Measurements from ENCODE around the gene HAPLN2.

HAPLN2 gene

GRCh38 chr1:156663178-156663577 lies 44.0 kb downstream of the HAPLN2 start:
- DNase-seq (ENCODE audit: low read depth): no peak

GRCh38 chr1:156664046-156664766 lies 45.0 kb downstream of the HAPLN2 start:
- DNase-seq (ENCODE audit: low read depth): no peak

DNA sequence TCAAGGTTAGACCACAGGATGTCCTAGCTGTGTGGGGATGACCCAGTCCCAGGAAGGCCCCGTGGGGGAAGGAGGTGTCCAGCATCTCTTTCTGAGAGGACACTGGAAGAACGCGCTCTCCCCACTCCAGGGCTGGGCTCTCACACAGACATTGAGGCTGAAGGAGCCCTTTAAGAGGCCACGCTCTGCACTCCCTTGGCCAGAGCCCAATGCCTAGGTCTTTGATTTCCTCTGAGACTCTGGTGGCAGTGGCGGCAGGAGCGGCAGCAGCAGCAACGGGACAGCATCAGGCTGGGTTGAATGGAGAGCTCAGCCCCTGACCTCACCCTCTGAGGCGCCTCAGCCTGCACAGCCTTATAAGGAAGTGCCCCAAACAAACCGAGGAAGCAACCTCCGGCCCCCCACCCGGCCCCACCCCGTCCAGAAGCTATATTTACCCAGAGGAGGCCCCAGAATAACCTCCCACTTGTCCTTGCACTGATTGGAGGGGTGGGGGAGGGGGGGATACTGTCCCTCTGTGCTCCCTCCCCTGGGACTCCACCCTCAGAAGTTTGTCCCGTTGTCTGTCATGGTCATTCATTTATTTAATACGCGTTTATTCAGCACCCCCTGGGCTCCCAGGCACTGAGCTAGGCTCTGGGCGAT lies 45.7 kb downstream of the HAPLN2 start:
- DNase-seq (ENCODE audit: low read depth): no peak

DNA sequence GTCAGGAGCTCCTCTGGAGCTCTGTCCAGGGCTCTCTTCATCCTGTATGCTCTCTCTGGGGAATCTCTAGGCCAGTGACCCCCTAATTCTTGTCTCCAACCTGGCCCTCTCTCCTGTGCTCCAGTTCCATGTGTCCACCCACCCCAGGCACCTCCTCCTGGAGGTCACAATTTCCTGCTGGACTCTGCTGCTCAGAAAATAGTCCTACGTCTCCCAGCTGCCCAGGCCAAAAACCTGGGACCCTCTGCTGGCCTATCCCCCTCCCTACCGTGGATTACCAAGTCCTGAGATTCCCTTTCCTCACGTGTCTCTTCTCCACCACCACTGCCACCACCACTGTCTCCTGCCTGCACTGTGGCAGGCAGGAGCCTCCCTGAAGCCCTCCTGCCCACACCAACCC lies 46.3 kb downstream of the HAPLN2 start:
- no peak for DNase-seq (ENCODE audit: low read depth)

GRCh38 chr1:156666862-156667609 lies 47.8 kb downstream of the HAPLN2 start:
- DNase-seq (ENCODE audit: low read depth): no peak

GRCh38 chr1:156667610-156667967 lies 48.4 kb downstream of the HAPLN2 start:
- DNase-seq (ENCODE audit: low read depth): no peak

DNA sequence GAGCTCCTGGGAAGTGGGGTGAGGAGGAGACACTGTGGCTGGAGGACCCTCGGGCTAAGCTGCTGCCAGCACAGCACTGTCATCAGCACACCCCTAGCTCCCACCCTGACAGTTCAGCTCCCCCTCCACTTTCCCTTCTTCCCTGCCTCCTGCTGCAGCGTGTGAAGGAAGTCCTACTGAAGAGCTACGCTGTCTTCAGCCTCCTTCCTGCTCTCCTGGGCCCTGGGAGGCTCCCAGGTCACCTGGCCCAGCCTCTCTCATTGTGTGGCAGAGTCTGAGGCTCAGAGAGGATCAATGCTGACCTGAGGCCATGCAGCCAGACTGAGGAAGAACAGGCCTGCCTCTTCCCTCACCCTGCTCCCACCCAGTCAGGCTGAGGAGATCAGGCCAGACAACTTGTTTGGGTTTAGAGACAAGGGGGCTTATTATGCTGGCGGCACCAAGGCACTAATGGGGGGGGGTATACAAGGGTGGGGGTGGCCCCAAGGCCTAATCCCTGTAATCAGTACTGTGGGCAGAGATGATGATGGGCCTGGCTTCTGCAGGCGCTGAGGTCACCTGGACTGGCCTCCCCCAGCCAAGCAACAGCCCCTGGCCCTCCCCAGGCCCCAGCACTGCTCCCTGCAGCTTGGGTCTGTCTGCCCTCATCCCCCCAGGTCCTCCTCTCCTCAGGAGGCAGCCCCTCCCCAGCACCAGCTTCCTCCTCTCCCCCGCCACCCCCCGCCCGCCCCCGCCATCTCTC lies 48.9 kb downstream of the HAPLN2 start:
- DNase-seq (ENCODE audit: low read depth): no peak

DNA sequence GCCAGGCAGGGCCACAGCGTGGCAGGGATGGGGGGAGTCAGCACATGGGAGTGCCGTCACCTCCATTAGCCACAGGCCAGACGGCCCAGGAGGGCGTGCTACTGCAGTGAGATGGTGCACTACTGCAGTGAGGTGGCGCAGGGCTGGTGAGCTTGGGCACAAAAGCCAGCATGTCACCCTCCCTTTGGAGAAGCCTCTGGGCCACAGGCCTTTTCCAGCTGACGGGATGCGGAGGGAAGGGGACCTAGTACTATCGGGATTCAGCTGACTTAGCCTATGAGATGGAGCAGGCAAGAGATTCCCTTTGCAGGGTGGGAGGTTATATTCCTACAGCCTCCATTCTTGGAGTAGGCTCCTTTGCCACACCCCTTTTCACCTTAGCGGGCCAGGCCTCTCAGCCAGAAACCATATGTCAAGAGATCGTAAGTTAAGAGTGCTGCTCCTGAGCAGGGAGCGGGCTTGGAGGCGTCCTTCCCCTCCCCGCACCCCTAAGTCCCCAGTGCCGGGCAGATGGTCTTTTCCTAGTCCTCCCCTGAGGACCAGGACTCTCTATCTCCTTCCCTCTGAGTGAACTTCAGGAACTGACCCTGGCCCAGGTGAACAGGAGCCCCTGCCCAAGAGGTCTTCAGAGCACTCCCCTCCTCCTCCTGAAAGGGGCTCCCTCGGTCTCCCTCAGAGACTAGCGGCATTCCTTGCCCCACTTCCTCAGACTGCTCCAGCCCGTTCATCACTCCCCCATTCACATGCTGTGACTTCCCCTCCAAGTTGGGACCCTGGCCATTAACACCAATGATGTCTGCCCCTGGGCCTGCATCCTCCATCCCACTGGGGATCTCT lies 49.8 kb downstream of the HAPLN2 start:
- DNase-seq (ENCODE audit: low read depth): no peak

GRCh38 chr1:156669794-156670193 lies 50.6 kb downstream of the HAPLN2 start:
- no peak for DNase-seq (ENCODE audit: low read depth)

GRCh38 chr1:156670359-156670758 lies 51.1 kb downstream of the HAPLN2 start:
- DNase-seq (ENCODE audit: low read depth): no peak

DNA sequence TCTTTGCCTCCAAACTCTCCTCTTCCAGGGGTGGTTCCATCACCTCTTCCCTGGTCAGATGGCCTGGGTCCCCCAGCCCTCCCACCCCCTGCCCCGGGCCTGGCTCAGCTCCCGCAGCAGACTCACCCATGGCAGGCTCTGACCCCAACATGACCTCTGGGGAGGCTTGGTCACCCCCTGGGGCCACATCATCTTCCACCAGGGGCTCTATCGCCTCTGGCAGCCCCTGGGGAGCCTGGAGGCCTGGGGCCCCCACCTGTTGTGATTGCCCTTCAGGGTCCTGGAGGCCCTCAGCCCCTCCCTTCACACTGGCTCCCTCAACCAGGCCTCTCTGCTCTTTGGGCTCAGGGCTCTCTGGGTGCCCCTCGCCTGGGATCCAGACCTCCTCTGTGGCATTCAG lies 51.6 kb downstream of the HAPLN2 start:
- DNase-seq (ENCODE audit: low read depth): no peak

GRCh38 chr1:156671804-156672203 lies 52.6 kb downstream of the HAPLN2 start:
- DNase-seq (ENCODE audit: low read depth): no peak

GRCh38 chr1:156673387-156674121 lies 54.3 kb downstream of the HAPLN2 start:
- DNase-seq (ENCODE audit: low read depth): no peak

Data from fibroblast of the conjunctiva (primary cell).